ENCODE data around the gene ASPDH.
A peak's percentile ranks its signal among the peaks of the same experiment; 100 is the strongest.

The ASPDH gene

DNA sequence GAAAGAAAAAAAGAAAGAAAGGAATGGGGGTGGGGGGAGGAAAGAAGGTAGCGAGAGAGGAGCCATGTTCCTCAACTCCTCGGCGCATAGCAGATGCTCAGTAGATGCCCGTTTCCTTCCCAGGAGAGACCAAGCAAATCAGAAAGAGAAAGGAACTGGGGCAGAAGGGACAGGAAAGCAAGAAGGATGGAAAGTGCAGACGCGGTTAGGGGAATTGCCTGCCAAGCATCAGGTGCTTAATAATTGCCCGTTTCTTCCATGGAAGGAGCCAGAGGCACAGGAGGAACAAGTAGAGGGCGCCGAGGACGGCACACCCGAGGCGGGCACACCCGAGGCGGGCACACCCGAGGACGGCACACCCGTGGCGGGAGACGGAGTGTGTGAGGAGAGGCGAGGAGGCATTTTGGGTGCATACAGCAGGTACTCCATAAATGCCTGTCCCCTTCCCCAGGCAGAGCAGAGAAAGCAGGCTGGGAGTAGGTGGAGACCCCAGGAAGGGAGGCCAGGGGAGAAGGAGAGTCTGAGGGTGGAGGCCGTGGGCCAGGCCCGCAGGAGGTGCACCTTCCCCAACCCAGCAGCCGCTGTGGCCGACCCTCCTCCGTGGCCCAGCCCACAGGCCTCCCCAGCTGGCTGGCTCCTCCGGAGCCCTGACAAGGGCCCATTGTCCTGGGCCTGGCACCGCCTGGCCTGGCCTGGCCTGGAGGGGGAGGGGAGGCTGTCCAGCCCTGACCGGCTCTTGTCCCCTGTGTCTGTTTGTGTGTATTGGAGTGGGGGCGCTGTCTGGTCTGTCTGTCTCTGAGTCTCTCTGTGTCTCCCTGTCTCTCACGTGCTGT lies 17.3 kb downstream of the ASPDH start:
- no peak for DNase-seq (ENCODE audit: low read depth in 2 of 2)

DNA sequence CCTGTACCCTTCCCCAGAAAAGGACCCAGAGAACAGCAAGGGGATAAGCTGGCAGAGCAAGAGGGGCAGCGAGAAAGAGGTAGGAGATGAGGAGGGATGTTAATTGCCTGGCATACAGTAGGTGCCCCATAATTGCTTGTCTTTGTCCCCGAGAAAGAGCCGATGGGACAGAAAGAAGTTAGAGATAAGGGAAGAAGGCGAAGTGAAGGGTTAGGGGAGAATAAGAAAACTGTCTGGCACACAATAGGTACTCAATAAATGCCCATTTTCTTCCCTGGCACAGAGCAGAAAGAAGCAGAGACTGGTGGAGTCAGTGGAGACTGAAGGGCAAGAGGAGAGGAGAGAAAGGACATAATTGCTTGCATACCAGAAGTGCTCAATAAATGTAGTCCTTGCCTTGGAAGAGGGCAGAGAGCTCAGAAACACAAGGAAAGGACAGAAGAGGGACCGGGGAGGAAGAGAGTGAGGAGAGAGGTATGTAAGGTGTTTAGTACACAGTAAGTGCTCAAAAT lies 18.6 kb downstream of the ASPDH start:
- no peak for DNase-seq (ENCODE audit: low read depth in 2 of 2)

- DNase-seq (ENCODE audit: low read depth in 2 of 2) = no peak
Measured at GRCh38 chr19:50494186-50495019, 19.3 kb downstream of the ASPDH start.

GRCh38 chr19:50493171-50493570 lies 20.5 kb downstream of the ASPDH start:
- no peak for DNase-seq (ENCODE audit: low read depth in 2 of 2)

GRCh38 chr19:50492303-50493052 lies 21.2 kb downstream of the ASPDH start:
- peak; percentile 11 to 32 for DNase-seq (ENCODE audit: low read depth in 2 of 2)

DNA sequence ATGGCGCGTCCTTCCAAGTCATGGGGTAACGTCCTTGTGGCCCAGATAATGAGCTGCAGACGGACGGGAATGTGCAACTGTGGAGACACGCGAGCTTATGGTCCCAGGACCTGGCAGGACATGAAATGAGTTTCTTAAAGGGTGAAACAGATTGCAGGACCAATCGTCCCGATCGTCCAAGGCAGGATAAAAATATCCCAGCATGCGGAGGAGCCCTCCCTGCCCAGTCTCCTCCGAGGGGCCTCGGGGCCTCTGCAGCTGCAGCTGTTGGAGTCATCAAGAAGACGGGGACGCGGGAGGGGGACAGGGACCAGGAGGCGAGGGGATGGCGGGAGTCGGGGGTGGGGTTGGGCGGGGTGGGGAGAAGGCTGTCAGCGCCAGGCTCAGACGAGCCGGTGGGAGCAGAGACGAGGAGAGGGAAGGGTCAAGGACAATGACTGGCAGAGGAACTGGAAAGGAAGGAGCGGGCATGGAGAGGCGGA lies 22.7 kb downstream of the ASPDH start:
- no peak for DNase-seq (ENCODE audit: low read depth in 2 of 2)

DNA sequence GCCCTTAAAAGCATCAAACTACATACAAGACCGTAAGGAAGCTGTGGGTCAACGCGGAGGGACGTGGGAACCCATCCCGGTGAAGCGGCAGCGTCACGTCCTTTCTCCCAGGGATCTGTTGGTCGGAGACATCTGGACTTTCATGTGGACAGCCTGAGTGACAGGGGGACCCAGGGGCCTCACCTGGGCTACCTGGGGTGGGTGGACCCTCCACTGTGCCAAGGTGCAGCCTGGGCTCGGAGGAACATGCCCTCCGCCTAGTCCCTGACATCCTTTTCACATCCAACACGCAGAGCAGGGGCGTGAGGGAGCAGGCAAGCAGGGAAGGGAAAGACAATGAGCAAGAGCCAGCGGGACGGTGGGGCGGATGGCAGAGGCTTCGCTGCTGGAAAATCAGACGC lies 23.3 kb downstream of the ASPDH start:
- no peak for DNase-seq (ENCODE audit: low read depth in 2 of 2)

DNA sequence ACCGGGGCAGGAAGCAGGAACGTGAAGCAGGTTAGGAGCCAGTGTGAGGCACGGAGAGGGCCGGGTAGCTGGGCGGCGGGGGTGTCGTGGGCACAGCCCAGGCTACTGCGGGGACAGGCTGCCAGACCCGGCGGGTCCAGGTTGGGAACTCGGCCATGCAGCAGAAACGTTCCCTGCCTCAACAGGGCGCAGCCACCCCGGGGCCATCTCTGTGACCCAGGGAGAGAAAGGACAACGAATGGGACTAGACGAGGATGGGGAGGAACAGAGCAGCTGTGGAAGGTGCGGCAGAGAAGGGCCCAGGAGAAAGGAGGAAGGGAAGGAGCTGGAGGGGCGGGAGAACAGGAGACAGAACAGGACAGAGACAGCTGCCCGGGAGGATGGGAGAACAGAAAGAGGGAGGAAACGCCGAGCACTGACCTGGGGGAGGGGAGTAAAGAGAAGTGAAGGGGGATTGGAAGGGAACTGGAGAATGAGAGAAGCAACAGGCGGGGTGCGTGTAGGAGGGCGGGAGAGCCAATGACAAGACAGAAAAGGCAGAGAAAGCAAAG lies 24.2 kb downstream of the ASPDH start:
- DNase-seq (ENCODE audit: low read depth in 2 of 2) = no peak

- DNase-seq (ENCODE audit: low read depth in 2 of 2) = no peak
Measured at GRCh38 chr19:50488389-50489194, 25.1 kb downstream of the ASPDH start.

DNA sequence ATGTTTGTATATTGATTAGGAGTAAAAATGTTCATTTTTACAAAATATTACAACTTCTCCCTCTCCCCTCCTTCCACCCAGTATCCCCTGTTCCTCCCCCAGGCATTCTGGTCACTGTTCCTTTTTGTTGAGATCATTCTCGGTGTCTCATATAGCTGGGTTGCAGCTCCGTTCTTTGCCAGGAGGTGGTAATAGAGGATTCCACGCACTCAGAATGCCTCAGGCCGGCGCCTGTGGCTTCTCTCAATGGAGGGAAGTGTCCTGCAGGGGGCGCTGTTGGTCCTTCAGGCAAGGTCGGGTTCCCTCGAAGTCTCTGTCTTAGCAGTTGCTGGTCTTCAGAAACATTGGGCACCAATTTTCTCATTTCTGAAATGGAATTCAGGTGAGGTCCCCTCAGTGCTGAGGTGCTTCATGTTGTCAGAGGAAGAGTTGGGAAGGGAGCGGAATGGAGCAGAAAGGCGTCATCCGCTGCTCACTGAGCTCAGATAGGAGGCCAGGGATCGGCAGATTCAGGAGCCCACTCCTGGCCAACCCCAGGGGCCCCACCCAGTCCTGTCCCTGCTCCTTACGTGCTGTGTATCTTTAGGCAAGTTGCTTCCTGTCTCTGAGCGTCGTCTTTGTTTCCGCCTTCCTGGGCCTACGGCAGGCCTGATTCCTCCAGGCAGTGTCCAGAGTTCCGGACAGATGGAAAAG lies 26.7 kb downstream of the ASPDH start:
- peak; percentile 21 to 43 for DNase-seq (ENCODE audit: low read depth in 2 of 2)

- no peak for DNase-seq (ENCODE audit: low read depth in 2 of 2)
Measured at GRCh38 chr19:50485284-50485955, 28.3 kb downstream of the ASPDH start.

GRCh38 chr19:50482916-50483315 lies 30.8 kb downstream of the ASPDH start:
- DNase-seq (ENCODE audit: low read depth in 2 of 2) = no peak

GRCh38 chr19:50482271-50482855 lies 31.4 kb downstream of the ASPDH start:
- DNase-seq (ENCODE audit: low read depth in 2 of 2) = no peak

DNA sequence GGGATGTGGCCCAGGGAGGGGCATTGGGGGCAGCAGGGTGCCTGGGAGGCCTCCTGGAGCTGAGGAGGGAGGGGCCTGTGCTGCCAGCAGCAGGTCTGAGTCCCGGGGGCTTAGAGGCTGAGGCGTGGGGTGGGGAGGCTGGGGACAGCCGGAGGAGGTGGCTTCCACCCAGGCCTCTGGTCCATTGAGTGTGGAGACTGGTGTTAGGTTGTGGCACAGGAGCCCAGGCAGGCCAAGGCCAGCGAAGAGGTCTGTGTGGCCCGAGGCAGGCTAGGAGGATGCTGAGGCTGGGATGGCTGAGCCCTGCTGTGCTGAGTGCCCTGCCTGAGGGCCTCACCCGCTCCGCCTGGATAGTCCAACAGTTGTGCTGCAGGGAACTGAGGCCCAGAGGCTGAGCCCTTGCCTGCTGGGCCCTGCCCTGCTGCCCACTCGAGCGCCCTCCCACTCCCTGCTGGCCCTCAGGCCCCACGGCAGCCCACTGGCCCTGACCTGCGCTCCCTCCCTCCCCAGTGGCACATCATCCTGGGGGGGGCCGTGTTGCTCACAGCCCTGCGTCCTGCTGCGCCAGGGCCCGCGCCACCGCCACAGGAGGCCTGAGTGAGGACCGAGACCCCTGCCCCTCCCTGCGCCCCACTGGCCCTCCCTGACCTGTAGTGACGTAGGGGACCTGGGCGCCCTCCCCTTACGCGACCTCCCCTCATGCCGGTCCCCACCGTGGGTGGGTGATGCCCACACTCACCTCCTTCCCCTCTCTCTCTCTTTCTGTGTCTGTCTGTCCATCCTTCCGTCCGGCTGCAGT lies 32.2 kb downstream of the ASPDH start:
- no peak for DNase-seq (ENCODE audit: low read depth in 2 of 2)

DNA sequence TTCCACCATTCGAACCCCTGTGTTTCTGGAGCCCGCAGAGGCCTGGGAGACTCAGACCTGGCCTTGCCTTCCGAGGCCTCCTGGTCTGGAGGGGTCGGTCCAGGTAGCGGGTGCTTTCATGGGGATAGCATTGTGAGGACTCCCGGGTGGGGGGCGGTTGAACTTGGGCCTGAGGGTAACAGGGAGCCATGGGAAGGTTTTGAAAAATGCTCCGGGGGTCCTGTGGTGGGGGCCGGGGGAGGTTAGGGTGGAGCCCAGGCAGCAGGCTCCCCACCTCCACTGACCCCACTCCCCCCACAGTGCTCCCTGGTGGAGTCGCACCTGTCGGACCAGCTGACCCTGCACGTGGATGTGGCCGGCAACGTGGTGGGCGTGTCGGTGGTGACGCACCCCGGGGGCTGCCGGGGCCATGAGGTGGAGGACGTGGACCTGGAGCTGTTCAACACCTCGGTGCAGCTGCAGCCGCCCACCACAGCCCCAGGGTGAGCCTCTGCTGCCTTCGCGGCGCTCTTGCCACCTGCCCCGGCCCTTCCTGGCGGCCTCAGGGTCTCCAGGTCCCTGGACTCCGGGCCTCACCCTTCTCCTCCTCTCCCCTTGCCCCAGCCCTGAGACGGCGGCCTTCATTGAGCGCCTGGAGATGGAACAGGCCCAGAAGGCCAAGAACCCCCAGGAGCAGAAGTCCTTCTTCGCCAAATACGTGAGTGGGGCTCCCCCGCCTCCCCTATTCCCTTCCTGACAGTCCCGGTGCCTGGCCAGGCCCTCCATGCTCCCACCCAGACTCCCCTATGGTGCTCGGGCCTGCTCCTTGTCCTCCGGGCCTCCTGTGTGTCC lies 33.2 kb downstream of the ASPDH start:
- DNase-seq (ENCODE audit: low read depth in 2 of 2) = no peak

DNA sequence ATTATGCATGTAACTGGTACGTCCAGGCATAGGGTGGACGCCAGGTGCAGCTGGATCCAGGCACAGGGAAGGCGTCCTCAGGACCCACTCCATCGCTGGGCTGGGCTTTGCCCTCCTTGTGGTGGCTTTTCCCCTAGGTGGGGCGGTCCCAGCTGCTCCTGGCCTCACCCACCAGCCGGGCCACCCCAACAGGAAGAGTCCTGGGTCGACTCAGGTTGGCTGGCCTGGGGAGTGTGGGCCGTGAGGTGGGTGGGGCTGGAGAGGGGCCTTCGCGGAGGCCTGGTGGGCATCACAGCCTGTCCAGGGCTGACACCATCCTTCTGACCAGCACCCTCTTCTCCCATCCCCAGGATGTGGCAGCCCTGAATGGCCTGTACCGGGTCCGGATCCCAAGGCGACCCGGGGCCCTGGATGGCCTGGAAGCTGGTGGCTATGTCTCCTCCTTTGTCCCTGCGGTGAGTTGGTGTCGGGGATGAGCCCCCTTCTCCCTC lies 33.9 kb downstream of the ASPDH start:
- DNase-seq (ENCODE audit: low read depth in 2 of 2) = no peak
